ENCODE data around the gene ARHGAP22. TPM values are rescaled to one million over a fixed set of nuclear protein-coding genes. Genes with fewer than 3 reads are reported as not detected.

Gene ARHGAP22
- total RNA-seq, 1 donor from 2014 or later = 5.1 TPM

GRCh38 chr10:48599830-48600134 is 5.1 kb downstream of the ARHGAP22 start:
- Mint-ChIP-seq H3K9me3 (no peaks in the 10 kb centered on the region), H3K36me3 (no peaks in the 10 kb centered on the region), H3K27me3 (peaks cover 38% of the 10 kb centered on the region), H3K4me3 (no peak overlapping the region), H3K4me1 (ENCODE audit: unreplicated experiment) (peaks cover 4% of the 10 kb centered on the region), H3K27ac (no peak overlapping the region)
- DNase-seq (ENCODE audit: extremely low spot score, unreplicated experiment) = no peak
- no peak for TF ChIP-seq CTCF (conservative IDR thresholded peaks at IDR 0.05)

- H3K4me1 Mint-ChIP-seq (ENCODE audit: unreplicated experiment) = peaks cover 4% of the 10 kb centered on the region
- H3K9me3 Mint-ChIP-seq = no peaks in the 10 kb centered on the region
- no peak overlapping the region for H3K27ac Mint-ChIP-seq
- peaks cover 32% of the 10 kb centered on the region for H3K27me3 Mint-ChIP-seq
- DNase-seq (ENCODE audit: extremely low spot score, unreplicated experiment) = no peak
- no peak for TF ChIP-seq CTCF (conservative IDR thresholded peaks at IDR 0.05)
- no peaks in the 10 kb centered on the region for H3K36me3 Mint-ChIP-seq
- H3K4me3 Mint-ChIP-seq = no peak overlapping the region
These were observed 5.7 kb downstream of the ARHGAP22 start for GRCh38 chr10:48598936-48599829.

DNA sequence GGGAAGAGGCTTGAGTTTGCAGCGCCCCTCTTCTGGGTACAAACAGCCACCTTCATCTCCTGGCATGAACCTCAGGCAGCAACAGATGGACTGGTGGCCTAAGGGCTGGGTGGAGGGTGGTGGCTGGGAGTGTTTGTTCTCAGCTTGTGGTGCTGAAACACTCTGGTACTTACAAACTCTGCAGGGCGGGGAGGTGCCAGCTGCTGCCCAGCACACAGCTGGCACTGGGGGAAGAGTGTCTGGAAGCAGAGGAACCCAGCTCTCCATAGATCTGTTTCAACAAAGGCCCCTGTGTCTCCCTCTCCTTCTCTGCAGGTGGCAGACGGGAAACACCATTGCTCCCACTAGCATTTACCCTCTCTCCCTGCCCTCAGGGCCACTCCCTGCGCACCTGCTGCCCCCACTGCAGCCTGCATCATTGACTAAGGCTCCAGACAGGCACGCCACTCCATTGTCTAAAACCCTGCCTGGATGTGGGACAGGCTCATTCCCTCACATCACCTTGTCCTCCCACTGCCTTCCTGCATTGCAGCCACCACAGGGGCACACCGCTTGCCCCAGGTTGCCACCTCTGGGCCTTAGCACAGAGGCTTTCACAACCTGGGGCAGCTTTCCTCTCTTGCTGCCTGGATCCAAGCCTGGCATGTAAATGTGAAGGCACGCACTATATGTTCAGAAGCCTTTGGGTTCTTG is 6.5 kb downstream of the ARHGAP22 start:
- Mint-ChIP-seq H3K9me3 (no peaks in the 10 kb centered on the region), H3K27me3 (peaks cover 27% of the 10 kb centered on the region), H3K4me3 (no peak overlapping the region), H3K27ac (no peak overlapping the region), H3K4me1 (ENCODE audit: unreplicated experiment) (peaks cover 4% of the 10 kb centered on the region), H3K36me3 (no peaks in the 10 kb centered on the region)
- no peak for TF ChIP-seq CTCF (conservative IDR thresholded peaks at IDR 0.05)
- no peak for DNase-seq (ENCODE audit: extremely low spot score, unreplicated experiment)

GRCh38 chr10:48595539-48595932 is 9.3 kb downstream of the ARHGAP22 start:
- peaks cover 24% of the 10 kb centered on the region for H3K27me3 Mint-ChIP-seq
- H3K9me3 Mint-ChIP-seq = no peaks in the 10 kb centered on the region

More at GRCh38 chr10:48595539-48595932, 9.3 kb downstream of the ARHGAP22 start:
- Mint-ChIP-seq H3K36me3 (no peaks in the 10 kb centered on the region), H3K4me3 (no peak overlapping the region), H3K27ac (no peak overlapping the region), H3K4me1 (ENCODE audit: unreplicated experiment) (peaks cover 4% of the 10 kb centered on the region)
- no peak for DNase-seq (ENCODE audit: extremely low spot score, unreplicated experiment)
- TF ChIP-seq CTCF (conservative IDR thresholded peaks at IDR 0.05) = no peak
